Epithelial cell of proximal tubule (primary cell): ENCODE results near the gene UTP20. TPM values are rescaled to one million over a fixed set of nuclear protein-coding genes. Genes with fewer than 3 reads are reported as not detected.

ENCODE experiments used
- DNase-seq: peaks from one replicate; pipeline ENCODE4 v3.0.0-alpha.2; 2011; ENCODE audit warnings: low read depth
- H3K4me3 ChIP-seq: 2 replicates; pipeline ENCODE4 v1.5.1; 2011; ENCODE audit warnings: low read depth, mild to moderate bottlenecking, low read length
- CTCF ChIP-seq: conservative IDR thresholded peaks from 2 replicates; pipeline ENCODE4 v1.5.1; 2012; ENCODE audit warnings: low read depth, mild to moderate bottlenecking, low read length
- total RNA-seq: library from RNA; depleted of rRNA; stranded (reverse); fragments of >200 nt; gene quantifications from 2 replicates; pipeline ENCODE4 v1.2.3, GENCODE V29; 2015

Gene UTP20
- total RNA-seq, 1 donor from 2014 or later, result 15.6 TPM

GRCh38 chr12:101297661-101298060 lies 17.8 kb downstream of the UTP20 start:
- no peak for DNase-seq
- H3K4me3 ChIP-seq, result no peak overlapping the region
- TF ChIP-seq CTCF, result no peak

GRCh38 chr12:101298426-101298825 lies 18.5 kb downstream of the UTP20 start:
- DNase-seq, result no peak
- no peak overlapping the region for H3K4me3 ChIP-seq
- no peak for TF ChIP-seq CTCF

GRCh38 chr12:101299346-101299745 lies 19.4 kb downstream of the UTP20 start:
- no peak for TF ChIP-seq CTCF
- DNase-seq, result no peak
- no peak overlapping the region for H3K4me3 ChIP-seq

GRCh38 chr12:101299931-101300330 lies 20.0 kb downstream of the UTP20 start:
- no peak overlapping the region for H3K4me3 ChIP-seq
- no peak for DNase-seq
- no peak for TF ChIP-seq CTCF

- no peak for DNase-seq
- TF ChIP-seq CTCF, result no peak
- H3K4me3 ChIP-seq, result no peak overlapping the region
These were observed 22.8 kb downstream of the UTP20 start for GRCh38 chr12:101302741-101303140.

- TF ChIP-seq CTCF, result no peak
- DNase-seq, result no peak
- H3K4me3 ChIP-seq, result no peak overlapping the region
These were observed 25.4 kb downstream of the UTP20 start for GRCh38 chr12:101305226-101305779.

- DNase-seq, result no peak
- no peak for TF ChIP-seq CTCF
- no peak overlapping the region for H3K4me3 ChIP-seq
These were observed 25.9 kb downstream of the UTP20 start for GRCh38 chr12:101305794-101306193.
